ENCODE results near the gene CABP1.
"Not testable (repeated sequence)": the region's sequence is repeated elsewhere in the genome, so short reads cannot be mapped to it uniquely, and the experiment has no call there.

The CABP1 gene

DNA sequence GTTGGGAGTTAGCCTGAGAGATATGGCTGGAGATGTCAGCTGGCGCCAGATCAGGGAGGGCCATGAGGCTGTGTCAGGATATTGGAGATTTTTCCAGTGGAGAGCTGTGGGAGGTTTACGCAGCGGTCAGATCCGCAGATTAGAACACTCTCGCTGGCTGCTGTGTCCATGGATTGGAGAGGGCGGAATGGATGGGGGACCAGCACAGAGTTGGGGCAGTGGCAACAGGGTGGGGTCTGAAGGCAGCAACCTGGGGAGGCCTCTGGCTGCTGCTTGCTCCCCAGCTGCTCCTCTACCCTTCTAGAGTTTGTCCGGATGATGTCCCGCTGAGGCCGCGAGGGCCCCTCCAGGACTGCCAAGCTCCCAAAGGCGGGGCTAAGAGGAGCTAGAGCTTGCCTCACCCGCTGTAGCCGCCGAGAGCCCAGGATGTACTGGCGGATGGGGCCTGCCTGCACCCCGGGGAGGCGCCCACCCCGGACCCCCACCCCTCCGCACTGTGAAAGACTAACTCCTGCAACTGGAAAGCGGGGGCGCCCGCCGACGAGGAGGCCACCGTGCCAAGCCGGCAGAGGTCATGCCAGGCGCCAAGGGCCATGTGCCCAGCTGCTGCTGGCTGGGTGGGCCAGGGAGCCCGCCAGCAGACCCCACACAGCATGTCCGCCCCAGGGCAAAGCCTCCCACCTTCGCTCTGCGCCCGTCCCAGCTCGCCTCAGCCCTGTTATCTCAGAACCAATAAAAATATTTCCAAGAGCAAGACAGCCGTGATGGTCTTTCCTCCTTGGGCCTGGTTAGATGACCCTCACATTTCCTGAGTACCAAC, 26.4 kb downstream of the CABP1 start:
- no peak for DNase-seq (ENCODE audit: low read depth in 2 of 2)
- no peak overlapping the region for H3K4me3 ChIP-seq (replicated peaks in 1 of 2; ENCODE audit: low read depth in 2 of 2, low read length in 2 of 2)
- TF ChIP-seq, protein P1, sequence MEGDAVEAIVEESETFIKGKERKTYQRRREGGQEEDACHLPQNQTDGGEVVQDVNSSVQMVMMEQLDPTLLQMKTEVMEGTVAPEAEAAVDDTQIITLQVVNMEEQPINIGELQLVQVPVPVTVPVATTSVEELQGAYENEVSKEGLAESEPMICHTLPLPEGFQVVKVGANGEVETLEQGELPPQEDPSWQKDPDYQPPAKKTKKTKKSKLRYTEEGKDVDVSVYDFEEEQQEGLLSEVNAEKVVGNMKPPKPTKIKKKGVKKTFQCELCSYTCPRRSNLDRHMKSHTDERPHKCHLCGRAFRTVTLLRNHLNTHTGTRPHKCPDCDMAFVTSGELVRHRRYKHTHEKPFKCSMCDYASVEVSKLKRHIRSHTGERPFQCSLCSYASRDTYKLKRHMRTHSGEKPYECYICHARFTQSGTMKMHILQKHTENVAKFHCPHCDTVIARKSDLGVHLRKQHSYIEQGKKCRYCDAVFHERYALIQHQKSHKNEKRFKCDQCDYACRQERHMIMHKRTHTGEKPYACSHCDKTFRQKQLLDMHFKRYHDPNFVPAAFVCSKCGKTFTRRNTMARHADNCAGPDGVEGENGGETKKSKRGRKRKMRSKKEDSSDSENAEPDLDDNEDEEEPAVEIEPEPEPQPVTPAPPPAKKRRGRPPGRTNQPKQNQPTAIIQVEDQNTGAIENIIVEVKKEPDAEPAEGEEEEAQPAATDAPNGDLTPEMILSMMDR (IDR thresholded peaks at IDR 0.05; ENCODE audit: low read depth, low read length), result no peak

DNA sequence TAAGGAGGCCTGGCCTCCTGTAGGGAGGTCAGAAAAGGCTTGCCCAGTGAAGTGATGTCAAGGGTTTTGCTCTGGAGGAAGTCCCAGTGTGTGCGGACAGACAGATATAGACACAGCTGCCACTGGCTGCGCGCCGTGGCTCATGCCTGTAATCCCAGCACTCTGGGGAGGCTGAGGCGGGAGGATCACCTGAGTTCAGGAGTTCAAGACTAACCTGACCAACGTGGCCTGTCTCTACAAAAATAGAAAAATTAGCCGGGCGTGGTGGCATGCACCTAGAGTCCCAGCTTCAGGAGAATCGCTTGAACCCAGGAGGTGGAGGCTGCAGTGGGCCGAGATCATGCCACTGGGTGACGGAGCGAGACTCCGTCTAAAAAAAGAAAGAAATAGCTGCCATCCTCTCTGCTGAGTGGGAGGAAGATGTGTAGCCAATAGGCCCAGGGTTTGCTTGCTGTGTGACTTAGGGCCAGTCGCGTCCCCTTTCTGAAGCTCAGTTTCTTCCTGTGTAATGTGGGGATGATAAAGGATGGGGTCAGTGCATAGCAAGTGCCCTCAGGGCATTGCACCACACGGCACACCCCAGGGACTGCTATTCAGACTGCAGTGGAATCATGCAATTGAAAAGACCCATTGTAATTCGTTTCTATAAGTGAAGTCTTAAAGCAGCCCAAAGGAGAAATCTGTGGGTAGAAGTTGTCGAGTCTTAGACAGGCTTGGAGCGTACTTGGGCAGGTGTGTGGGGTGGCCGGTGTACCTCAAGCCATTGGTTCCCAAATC, 27.9 kb downstream of the CABP1 start:
- no peak for DNase-seq (ENCODE audit: low read depth in 2 of 2)
- no peak overlapping the region for H3K4me3 ChIP-seq (replicated peaks in 1 of 2; ENCODE audit: low read depth in 2 of 2, low read length in 2 of 2)
- TF ChIP-seq, protein P1 (IDR thresholded peaks at IDR 0.05; ENCODE audit: low read depth, low read length), result no peak

DNA sequence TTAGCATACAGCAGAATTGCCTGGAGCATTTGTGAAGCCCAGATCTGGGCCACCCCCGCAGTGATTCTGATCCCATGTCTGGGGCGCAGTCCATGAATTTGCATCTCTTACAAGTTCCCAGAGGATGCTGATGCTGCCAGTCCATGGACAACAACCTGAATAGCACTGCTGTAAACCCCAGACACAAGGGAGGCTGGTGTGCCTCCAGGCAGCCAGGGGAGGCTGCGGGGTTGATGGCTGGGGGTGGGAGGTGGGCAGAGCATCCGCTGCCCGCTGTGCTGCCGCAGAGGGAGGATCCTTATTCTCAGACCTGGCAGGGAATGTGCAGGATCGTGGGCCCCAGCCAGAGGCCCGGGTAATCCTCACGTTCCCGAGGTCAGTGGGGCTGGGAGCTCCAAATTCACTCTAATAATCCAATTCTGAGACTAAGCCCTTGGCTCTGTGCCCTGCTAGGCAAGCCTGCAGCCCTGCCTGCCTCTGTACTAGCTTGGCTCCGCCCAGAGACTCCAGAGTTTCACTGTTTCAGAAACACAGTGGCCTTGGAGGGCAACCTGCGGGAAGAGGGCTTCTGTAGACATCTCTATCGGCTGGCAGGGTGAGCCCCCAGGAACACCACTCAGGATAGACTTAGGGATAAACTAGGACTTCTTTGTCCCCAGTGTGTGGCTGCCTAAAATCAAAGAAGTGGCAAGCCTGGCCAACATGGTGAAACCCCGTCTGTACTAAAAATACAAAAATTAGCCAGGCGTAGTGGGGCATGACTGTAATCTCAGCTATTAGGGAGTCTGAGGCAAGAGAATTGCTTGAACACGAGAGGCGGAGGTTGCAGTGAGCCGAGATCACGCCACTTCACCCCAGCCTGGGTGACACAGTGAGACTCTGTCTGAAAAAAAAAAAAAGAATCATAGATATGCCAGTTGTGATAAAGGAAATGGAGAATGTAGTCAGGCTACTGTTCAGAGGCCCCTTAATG, 28.7 kb downstream of the CABP1 start:
- TF ChIP-seq, protein P1 (IDR thresholded peaks at IDR 0.05; ENCODE audit: low read depth, low read length), result no peak
- H3K4me3 ChIP-seq (replicated peaks in 1 of 2; ENCODE audit: low read depth in 2 of 2, low read length in 2 of 2), result no peak overlapping the region
- peak in 1 of 2 donors; percentile 47 for DNase-seq (ENCODE audit: low read depth in 2 of 2)

DNA sequence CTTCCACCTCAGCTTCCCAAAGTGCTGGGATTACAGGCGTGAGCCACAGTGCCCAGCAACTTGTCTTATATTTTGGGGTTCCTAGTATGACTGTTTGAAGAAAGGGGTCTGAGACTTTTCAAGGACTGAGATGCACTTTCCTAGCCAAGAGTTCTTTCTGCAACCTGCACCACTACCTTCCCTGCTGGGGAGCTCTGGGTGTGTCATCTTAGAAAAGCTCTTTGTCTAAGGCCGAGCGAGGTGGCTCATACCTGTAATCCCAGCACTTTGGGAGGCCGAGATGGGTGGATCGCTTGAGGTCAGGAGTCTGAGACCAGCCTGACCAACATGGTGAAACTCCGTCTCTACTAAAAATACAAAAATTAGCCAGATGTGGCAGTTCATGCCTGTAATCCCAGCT, 29.8 kb downstream of the CABP1 start:
- H3K4me3 ChIP-seq (replicated peaks in 1 of 2; ENCODE audit: low read depth in 2 of 2, low read length in 2 of 2); DNase-seq (ENCODE audit: low read depth in 2 of 2): not testable (repeated sequence)

DNA sequence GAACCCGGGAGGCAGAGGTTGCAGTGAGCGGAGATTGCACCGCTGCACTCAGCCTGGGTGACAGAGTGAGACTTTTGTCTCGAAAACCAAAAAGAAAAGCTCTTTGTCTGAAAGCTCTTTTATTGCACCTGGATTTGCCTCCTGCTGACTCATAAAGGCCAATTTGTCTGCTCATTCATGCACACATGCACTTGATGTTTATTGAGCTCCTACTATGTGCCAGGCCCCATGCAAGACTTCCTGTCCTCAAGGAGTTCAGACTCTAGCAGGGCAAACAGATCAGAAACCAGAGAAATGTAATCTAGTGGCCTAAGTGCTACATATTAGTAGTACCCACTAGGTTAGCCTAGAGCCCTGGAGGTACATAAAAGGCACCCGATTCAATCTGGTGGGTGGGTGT, 30.2 kb downstream of the CABP1 start:
- no peak for DNase-seq (ENCODE audit: low read depth in 2 of 2)
- TF ChIP-seq, protein P1 (IDR thresholded peaks at IDR 0.05; ENCODE audit: low read depth, low read length), result no peak
- H3K4me3 ChIP-seq (replicated peaks in 1 of 2; ENCODE audit: low read depth in 2 of 2, low read length in 2 of 2), result no peak overlapping the region

DNA sequence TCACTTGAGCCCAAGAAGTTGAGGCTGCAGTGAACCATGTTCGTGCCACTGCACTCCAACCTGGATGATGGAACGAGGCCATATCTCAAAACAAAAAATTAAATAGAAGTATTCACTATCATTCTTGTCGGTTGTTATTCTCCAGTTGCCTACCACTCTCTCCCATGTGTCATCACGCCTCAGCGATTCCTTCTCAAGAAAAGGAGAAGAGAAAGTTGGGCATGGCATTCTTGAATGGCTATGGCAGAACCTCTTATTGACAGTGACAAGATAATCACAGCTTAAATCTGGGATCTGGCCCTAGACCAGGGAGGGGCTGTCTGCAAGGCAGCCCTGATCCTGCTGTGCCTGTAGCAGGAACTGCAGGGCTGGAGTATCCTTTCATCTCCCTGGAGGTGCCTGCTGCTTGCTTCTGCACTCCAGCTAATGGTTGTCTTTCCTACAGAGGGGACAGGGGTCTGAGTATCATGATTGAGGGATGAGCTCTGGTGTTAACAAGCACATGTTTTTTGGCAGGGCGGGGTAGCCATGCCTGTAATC, 33.7 kb downstream of the CABP1 start:
- TF ChIP-seq, protein P1 (IDR thresholded peaks at IDR 0.05; ENCODE audit: low read depth, low read length), result no peak
- DNase-seq (ENCODE audit: low read depth in 2 of 2), result no peak

More for the DNA sequence above, 33.7 kb downstream of the CABP1 start:
- H3K4me3 ChIP-seq (replicated peaks in 1 of 2; ENCODE audit: low read depth in 2 of 2, low read length in 2 of 2), result no peak overlapping the region
